WERI-Rb-1 (cell line): Measurements from ENCODE around the gene PIPOX.
A peak's percentile ranks its signal among the peaks of the same experiment; 100 is the strongest.

Source experiments
- DNase-seq: peaks from one replicate; pipeline ENCODE4 v3.0.0-alpha.2; 2020
- H3K27ac ChIP-seq: fragments of 250-450 bp; sonication (Bioruptor Pico); 2 replicates; pipeline ENCODE4 v1.5.1; 2020; ENCODE audit warnings: mild to moderate bottlenecking, moderate library complexity
- H3K27me3 ChIP-seq: fragments of 250-450 bp; sonication (Bioruptor Pico); 2 replicates; pipeline ENCODE4 v1.5.1; 2021; ENCODE audit warnings: mild to moderate bottlenecking, low read depth, moderate library complexity; ENCODE audit not compliant: insufficient read depth, severe bottlenecking
- H3K36me3 ChIP-seq: fragments of 250-450 bp; sonication (Bioruptor Pico); 2 replicates; pipeline ENCODE4 v1.5.1; 2020; ENCODE audit warnings: mild to moderate bottlenecking, moderate library complexity
- H3K4me3 ChIP-seq: 2 replicates; pipeline ENCODE4 v1.5.1; 2011; ENCODE audit warnings: low read depth, mild to moderate bottlenecking, control low read depth, low read length
- H3K9me3 ChIP-seq: fragments of 250-450 bp; sonication (Bioruptor Pico); 2 replicates; pipeline ENCODE4 v1.5.1; 2021; ENCODE audit warnings: mild to moderate bottlenecking, moderate library complexity; ENCODE audit not compliant: severe bottlenecking
- CTCF ChIP-seq: IDR thresholded peaks from 2 replicates; pipeline ENCODE4 v1.5.1; 2011; ENCODE audit warnings: low read depth, mild to moderate bottlenecking, control low read depth, inconsistent platforms, low read length

Gene PIPOX

GRCh38 chr17:29034510-29034909 lies 8.4 kb upstream of the PIPOX start:
- Histone ChIP-seq H3K9me3 (peaks cover 14% of the 10 kb centered on the region), H3K27me3 (no peaks in the 10 kb centered on the region), H3K27ac (no peak overlapping the region), H3K36me3 (no peaks in the 10 kb centered on the region), H3K4me3 (no peak overlapping the region)
- no peak for DNase-seq
- no peak for TF ChIP-seq CTCF

GRCh38 chr17:29036584-29036983 lies 6.4 kb upstream of the PIPOX start:
- H3K27ac ChIP-seq, result no peak overlapping the region
- peak; percentile 44 for DNase-seq
- H3K9me3 ChIP-seq, result peaks cover 14% of the 10 kb centered on the region
- no peak overlapping the region for H3K4me3 ChIP-seq
- TF ChIP-seq CTCF, result peak; percentile 34; the same call in 1 of the 2 replicates
- no peaks in the 10 kb centered on the region for H3K36me3 ChIP-seq
- no peaks in the 10 kb centered on the region for H3K27me3 ChIP-seq

- Histone ChIP-seq H3K9me3 (peaks cover 14% of the 10 kb centered on the region), H3K27ac (no peak overlapping the region), H3K27me3 (no peaks in the 10 kb centered on the region), H3K36me3 (no peaks in the 10 kb centered on the region), H3K4me3 (no peak overlapping the region)
- TF ChIP-seq CTCF, result no peak
- DNase-seq, result no peak
Observed at GRCh38 chr17:29037739-29038084, 5.2 kb upstream of the PIPOX start.

- no peak for DNase-seq
- Histone ChIP-seq H3K9me3 (peaks cover 14% of the 10 kb centered on the region), H3K27ac (no peak overlapping the region; the same call in 1 of the 2 replicates), H3K27me3 (no peaks in the 10 kb centered on the region), H3K36me3 (no peaks in the 10 kb centered on the region), H3K4me3 (no peak overlapping the region)
- no peak for TF ChIP-seq CTCF
Observed at GRCh38 chr17:29038085-29038795, 4.7 kb upstream of the PIPOX start.

- Histone ChIP-seq H3K36me3 (no peaks in the 10 kb centered on the region), H3K9me3 (peaks cover 4% of the 10 kb centered on the region), H3K4me3 (no peak overlapping the region), H3K27ac (no peak overlapping the region), H3K27me3 (no peaks in the 10 kb centered on the region)
- no peak for TF ChIP-seq CTCF
- DNase-seq, result peak; percentile 21
Observed at GRCh38 chr17:29039764-29040598, 3.0 kb upstream of the PIPOX start.
